GM12874 (cell line): ENCODE results near the gene DVL1.

Experiments
- TF ChIP-seq, protein P1 (sequence below): IDR thresholded peaks from 2 replicates; pipeline ENCODE4 v1.5.1; 2011; ENCODE audit warnings: low read depth, mild to moderate bottlenecking, control low read depth, low read length, moderate library complexity; ENCODE audit not compliant: insufficient read depth

The DVL1 gene

DNA sequence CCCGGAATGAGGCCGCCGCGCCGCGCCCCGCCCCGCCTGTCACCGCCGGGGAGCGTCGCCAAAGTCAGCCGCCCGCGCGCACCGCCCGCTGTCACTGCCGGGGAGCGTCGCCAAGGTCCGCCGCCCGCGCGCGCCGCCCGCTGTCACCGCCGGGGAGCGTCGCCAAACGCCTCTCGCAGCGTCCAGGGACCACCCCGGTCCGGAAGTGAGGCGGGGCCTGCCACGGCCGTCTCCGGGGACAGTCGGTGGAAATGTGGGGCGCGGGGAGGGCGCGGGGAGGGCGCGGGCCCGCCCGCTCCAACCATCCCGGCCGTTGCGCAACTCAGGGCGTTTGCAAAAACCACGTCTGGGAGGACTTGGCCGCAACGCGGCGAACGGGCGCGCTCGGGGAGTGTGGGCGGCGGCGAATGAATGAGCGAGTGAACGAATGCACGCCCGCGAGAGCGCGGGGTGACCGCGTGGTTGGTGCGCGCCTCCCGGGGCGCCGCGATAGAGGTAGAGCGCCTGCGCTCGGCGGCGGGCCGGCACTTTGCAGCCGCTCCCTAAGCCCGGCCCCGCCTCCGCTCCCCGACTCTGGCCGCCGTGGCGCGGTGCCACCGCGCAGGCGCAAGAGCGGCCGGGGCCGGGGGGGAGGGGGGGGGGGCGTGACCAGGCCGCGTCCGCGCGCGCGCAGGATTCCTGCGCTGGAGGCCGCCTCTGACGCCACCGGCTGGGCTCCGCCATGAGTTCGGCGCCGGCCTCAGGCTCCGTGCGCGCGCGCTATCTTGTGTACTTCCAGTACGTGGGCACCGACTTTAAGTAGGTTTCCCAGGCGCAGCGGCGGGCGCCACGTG, 41.1 kb downstream of the DVL1 start, which contains the start of the genes ACAP3 and PUSL1:
ACAP3 (minus strand) TSS at position 8 of the 833 bp plus-strand sequence. CDS start 115 bp downstream, outside the sequence.
PUSL1 (plus strand) TSS at position 675 of the 833 bp plus-strand sequence; CDS start at position 722, 47 bp downstream.
- TF ChIP-seq, protein P1, sequence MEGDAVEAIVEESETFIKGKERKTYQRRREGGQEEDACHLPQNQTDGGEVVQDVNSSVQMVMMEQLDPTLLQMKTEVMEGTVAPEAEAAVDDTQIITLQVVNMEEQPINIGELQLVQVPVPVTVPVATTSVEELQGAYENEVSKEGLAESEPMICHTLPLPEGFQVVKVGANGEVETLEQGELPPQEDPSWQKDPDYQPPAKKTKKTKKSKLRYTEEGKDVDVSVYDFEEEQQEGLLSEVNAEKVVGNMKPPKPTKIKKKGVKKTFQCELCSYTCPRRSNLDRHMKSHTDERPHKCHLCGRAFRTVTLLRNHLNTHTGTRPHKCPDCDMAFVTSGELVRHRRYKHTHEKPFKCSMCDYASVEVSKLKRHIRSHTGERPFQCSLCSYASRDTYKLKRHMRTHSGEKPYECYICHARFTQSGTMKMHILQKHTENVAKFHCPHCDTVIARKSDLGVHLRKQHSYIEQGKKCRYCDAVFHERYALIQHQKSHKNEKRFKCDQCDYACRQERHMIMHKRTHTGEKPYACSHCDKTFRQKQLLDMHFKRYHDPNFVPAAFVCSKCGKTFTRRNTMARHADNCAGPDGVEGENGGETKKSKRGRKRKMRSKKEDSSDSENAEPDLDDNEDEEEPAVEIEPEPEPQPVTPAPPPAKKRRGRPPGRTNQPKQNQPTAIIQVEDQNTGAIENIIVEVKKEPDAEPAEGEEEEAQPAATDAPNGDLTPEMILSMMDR = no peak

DNA sequence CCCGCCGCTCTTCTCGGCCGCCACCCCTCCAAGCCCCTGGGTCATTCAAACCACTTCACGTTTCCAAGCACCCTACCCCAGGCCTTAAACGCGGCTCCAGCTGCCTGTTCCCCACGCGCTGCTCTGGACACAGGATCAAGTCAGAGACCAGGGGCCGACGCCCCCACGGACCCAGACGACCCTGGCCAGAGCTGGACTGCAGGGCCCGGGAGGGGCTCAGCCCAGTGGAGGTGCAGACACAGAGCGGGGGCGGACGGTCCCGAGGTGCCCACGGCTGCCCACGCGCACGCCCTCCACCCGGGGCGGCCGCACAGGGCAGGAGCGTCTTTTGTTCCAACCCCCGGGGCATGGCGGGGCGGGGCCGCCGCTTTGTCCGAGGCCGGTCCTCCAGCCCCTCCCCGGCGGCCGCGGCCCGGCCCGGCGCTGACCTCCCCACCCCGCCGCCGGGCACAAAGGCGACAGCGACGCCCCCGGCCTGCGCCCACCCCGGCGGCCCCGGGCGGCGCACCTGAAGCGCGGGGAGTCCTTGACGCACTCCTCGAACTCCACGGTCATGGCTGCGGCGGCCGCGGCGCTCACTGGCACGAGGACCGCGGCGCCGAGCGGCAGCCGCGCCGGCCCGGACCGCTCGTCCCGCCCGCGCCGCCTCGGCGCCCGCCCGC, 41.8 kb downstream of the DVL1 start:
- TF ChIP-seq, protein P1 = no peak

DNA sequence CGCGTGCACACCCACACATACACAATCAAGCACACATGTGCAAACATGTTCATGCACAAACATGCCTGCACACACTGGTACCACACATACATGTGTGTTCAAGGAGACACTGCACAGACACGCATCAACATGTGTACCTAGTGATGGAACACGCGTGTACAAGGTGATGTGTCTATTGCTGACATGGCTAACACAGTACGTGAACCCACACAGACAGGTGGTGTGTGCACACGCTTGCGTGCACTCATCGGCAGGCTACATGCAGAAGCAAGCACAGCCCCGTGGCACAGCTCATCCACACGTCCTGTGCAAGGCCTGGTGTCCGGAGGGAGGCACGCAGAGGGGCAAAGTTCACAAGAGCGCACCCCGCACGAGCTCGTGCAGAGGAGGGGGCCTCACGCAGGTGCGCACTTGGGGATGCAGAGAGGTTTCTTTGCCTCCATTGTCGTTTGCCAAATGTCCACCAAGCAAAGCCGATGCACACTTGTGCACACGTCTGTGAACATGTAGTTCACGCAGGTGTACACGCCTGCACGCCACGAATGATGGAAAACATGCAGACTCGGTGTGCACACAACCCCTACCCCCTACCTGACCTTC, 42.5 kb downstream of the DVL1 start:
- TF ChIP-seq, protein P1 = no peak

DNA sequence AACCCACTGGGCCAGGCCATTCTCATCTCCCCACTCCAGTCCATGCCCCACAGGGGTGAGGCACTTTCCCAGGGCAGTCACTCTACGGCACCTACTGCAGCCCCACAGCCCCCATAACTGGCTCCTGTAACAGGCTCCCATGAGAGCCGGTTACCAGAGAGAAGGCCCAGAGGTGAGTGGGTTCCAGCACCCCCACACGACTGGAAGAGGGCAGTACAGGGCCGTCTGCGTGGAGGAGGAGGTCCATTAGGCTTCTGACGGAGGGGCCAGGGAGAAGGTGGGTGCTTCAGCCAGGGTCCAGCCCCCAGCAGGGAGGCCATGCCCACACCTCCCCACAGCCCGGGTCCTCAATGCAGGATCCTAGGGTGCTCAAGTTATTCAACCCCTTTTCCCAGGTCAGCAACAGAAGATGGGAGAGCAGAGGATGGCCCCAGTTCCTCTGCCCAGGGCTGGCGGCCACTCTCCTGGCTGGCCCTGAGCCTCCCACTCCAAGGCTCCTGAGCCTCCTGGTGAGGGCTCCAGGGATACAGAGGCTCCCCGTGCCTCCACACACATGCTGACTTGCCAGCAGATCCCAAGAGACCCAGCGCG, 43.1 kb downstream of the DVL1 start:
- TF ChIP-seq, protein P1 = peak; percentile 35

DNA sequence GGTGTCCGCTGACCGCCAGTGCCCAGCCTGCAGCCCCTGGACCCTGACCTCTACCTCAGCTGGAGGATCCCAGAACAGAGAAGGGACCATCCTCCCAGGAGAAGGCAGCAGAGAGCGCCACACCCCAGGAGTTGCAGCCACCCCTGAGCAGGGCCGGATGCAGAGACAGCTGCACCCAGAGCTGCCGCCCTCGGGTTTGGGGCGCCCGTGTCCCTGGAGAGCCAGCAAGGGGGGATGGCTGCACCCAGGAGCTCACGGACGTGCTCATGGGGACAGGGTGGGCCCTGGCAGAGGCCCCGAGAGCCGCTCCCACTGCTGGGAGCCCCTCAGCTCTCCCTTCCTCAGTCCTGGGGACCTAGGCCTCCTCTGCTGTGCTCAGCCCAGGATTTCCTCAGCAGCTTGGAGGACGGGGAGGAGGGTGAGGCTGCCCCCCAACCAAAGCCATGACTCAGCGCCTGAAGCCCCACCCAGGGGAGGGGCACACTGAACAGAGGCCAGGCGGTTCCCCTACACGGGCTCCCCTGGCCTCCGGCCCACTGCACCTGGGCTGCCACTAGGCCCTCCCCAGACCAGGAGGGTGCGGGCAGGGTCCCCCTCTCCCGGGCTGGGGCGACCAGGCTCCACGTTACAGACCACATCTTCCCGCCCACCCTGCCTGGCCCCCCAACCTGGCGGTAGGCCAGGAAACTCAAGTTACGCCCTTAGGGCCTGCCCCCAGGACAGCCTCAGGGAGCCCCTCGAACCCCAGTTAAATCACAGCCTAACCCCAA, 43.7 kb downstream of the DVL1 start:
- TF ChIP-seq, protein P1 = 0 out of 2 replicates have a peak, but pooled peaks have one; percentile 32

DNA sequence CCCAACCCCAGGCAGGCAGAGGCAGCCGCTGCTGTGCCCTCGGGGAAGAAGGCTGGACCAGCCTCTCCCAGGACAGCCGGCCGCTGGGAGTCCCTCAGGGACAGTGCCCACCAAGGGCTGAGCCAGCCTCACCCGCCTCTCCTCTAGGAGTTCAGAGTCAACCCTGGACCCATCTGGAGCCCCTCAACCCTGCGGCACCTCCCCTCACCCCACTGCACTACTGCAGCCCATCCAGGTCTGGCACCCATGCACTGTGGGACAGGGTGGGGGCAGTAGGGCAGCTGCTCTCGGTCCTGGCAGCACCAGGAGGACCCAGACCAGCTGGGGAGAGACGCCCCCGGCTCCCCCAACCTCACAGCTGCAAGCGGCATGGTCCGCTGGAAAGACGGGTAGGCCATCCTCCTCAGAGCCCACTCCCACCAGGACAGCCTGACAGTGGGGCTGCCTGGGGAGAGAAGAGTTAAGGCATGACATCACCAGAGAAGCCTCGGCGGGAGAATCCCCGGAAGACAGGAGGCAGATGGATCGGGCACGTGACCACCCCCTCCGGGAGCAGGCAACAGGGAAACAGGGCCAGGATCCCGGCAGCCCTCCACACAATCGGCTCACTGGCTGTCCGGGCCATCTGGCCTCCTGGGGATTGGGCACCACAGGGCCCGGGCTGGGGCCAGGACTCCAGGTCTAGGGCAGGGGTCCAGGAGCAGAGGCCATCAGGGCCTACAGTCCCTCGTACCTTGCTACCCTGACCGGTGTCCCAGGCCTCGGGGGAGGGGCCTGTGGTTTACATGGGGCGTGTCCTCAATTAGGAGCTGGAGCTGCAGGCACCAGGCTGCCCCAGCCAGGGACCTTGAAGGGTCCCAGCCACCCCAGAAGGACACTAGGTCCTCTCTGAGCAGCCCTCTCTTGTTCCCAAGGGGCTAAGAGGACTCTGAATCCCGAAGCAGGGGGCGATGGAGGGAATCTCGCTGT, 44.6 kb downstream of the DVL1 start:
- TF ChIP-seq, protein P1 = no peak
